PC-9 (cell line): ENCODE measurements around the gene TMEM119. TPM values are rescaled to one million over a fixed set of nuclear protein-coding genes. Genes with fewer than 3 reads are reported as not detected.

Source experiments
- BruUV-seq: library from RNA; stranded (reverse); fragments of 400-500 nt; replicated peaks from 2 replicates; lab custom pipeline; 2021; lab: Mats Ljungman, UMichigan
- CTCF ChIA-PET: fragments of 300-600 bp; sonication (Branson Sonifier 250); formaldehyde crosslinking; loops from one replicate; lab custom pipeline; 2022; ENCODE audit warnings: antibody characterized with exemption; lab: Charles Lee
- POLR2A ChIA-PET: fragments of 300-600 bp; sonication (Branson Sonifier 250); formaldehyde crosslinking; loops from one replicate; lab custom pipeline; 2022; ENCODE audit warnings: antibody characterized with exemption; ENCODE audit not compliant: unreplicated experiment; lab: Charles Lee
- DNase-seq, 2 experiments: peaks; one replicate each; pipeline versions ENCODE4 v3.0.0 to v3.0.0-alpha.2; 2015 to 2022; ENCODE audit warnings: mixed read lengths in 1 of 2
- H2AFZ ChIP-seq: fragments of 200-600 bp; sonication (generic); 2 replicates; pipeline ENCODE4 v1.8.1; 2017; ENCODE audit warnings: antibody characterized with exemption
- H3F3A ChIP-seq: fragments of 200-600 bp; sonication (generic); 2 replicates; pipeline ENCODE4 v1.8.1; 2017; ENCODE audit warnings: antibody characterized with exemption, mild to moderate bottlenecking, low read depth; ENCODE audit not compliant: insufficient read depth
- H3K27ac ChIP-seq: fragments of 200-600 bp; sonication (generic); 2 replicates; pipeline ENCODE4 v1.6.1; 2016; ENCODE audit warnings: mixed run types
- H3K27me3 ChIP-seq: fragments of 200-600 bp; sonication (generic); 2 replicates; pipeline ENCODE4 v1.6.1; 2016; ENCODE audit warnings: low read depth, mixed run types; ENCODE audit not compliant: insufficient read depth
- H3K36me3 ChIP-seq: fragments of 200-600 bp; sonication (generic); 2 replicates; pipeline ENCODE4 v1.6.1; 2016; ENCODE audit warnings: low read depth, mixed run types
- H3K4me1 ChIP-seq: fragments of 200-600 bp; sonication (generic); replicated peaks from 2 replicates; pipeline ENCODE4 v1.6.1; 2016; ENCODE audit warnings: mixed run types; ENCODE audit not compliant: insufficient read depth
- H3K4me2 ChIP-seq: fragments of 200-600 bp; sonication (generic); 2 replicates; pipeline ENCODE4 v1.6.1; 2017; ENCODE audit warnings: mixed run types
- H3K4me3 ChIP-seq: fragments of 200-600 bp; sonication (generic); 2 replicates; pipeline ENCODE4 v1.6.1; 2016; ENCODE audit warnings: mixed run types
- H3K79me2 ChIP-seq: fragments of 200-600 bp; sonication (generic); 2 replicates; pipeline ENCODE4 v1.6.1; 2017; ENCODE audit warnings: low read depth, mixed run types
- H3K9me2 ChIP-seq: fragments of 200-600 bp; sonication (generic); 2 replicates; pipeline ENCODE4 v1.8.1; 2017; ENCODE audit warnings: mild to moderate bottlenecking; ENCODE audit not compliant: insufficient read depth
- H3K9me3 ChIP-seq: fragments of 200-600 bp; sonication (generic); 2 replicates; pipeline ENCODE4 v1.8.1; 2016; ENCODE audit warnings: low read depth; ENCODE audit not compliant: insufficient read depth
- H4K20me1 ChIP-seq: fragments of 200-600 bp; sonication (generic); 2 replicates; pipeline ENCODE4 v1.8.1; 2017; ENCODE audit not compliant: insufficient read depth
- EZH2 ChIP-seq: fragments of 200-600 bp; sonication (generic); IDR thresholded peaks from 2 replicates; pipeline ENCODE4 v1.8.0; 2017; ENCODE audit warnings: antibody characterized with exemption, low read depth
- intact Hi-C: fragments of 100-400 bp; cut with micrococcal nuclease; formaldehyde crosslinking; loops from one replicate; pipeline ENCODE4 v1.10.0; 2022; ENCODE audit not compliant: unreplicated experiment
- total RNA-seq: library from RNA; stranded (reverse); gene quantifications from 2 replicates; pipeline ENCODE4 v1.2.3, GENCODE V29; 2021
- TF ChIP-seq, protein P1 (sequence below): fragments of 200-600 bp; sonication (generic); conservative IDR thresholded peaks from 2 replicates; pipeline ENCODE4 v1.6.1; 2017; ENCODE audit warnings: mixed run types, antibody characterized with exemption, mild to moderate bottlenecking, moderate library complexity

Gene TMEM119
- total RNA-seq, 1 experiment from 2014 or later: not detected

GRCh38 chr12:108585864-108586263 is 12.0 kb downstream of the TMEM119 start:
- Histone ChIP-seq H3K9me2 (no peaks in the 10 kb centered on the region), H3K27me3 (peaks cover 16% of the 10 kb centered on the region; the same call in 1 of the 2 replicates), H4K20me1 (no peaks in the 10 kb centered on the region), H3K4me3 (no peak overlapping the region), H3F3A (no peaks in the 10 kb centered on the region), H3K4me2 (no peak overlapping the region), H3K4me1 (no peaks in the 10 kb centered on the region), H3K79me2 (no peaks in the 10 kb centered on the region), H3K27ac (no peak overlapping the region), H3K36me3 (no peaks in the 10 kb centered on the region), H3K9me3 (no peaks in the 10 kb centered on the region), H2AFZ (no peak overlapping the region)
- TF ChIP-seq, protein P1, sequence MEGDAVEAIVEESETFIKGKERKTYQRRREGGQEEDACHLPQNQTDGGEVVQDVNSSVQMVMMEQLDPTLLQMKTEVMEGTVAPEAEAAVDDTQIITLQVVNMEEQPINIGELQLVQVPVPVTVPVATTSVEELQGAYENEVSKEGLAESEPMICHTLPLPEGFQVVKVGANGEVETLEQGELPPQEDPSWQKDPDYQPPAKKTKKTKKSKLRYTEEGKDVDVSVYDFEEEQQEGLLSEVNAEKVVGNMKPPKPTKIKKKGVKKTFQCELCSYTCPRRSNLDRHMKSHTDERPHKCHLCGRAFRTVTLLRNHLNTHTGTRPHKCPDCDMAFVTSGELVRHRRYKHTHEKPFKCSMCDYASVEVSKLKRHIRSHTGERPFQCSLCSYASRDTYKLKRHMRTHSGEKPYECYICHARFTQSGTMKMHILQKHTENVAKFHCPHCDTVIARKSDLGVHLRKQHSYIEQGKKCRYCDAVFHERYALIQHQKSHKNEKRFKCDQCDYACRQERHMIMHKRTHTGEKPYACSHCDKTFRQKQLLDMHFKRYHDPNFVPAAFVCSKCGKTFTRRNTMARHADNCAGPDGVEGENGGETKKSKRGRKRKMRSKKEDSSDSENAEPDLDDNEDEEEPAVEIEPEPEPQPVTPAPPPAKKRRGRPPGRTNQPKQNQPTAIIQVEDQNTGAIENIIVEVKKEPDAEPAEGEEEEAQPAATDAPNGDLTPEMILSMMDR: no peak
- TF ChIP-seq EZH2: no peak
- intact Hi-C loops: no loop called here
- ChIA-PET POLR2A (no interaction called here), CTCF (interaction anchor here (0.6 kb wide), 1 partner anchor 910 kb away, joined by 4 read pairs; no protein-coding TSS in a partner anchor)
- BruUV-seq: no TSS peak
- no peak for DNase-seq

- Histone ChIP-seq H3K9me2 (no peaks in the 10 kb centered on the region), H3K27me3 (peaks cover 14% of the 10 kb centered on the region; the same call in 1 of the 2 replicates), H3F3A (no peaks in the 10 kb centered on the region), H3K9me3 (no peaks in the 10 kb centered on the region), H3K4me3 (no peak overlapping the region), H2AFZ (no peak overlapping the region), H3K4me2 (no peak overlapping the region), H4K20me1 (no peaks in the 10 kb centered on the region), H3K36me3 (no peaks in the 10 kb centered on the region), H3K79me2 (no peaks in the 10 kb centered on the region), H3K4me1 (no peaks in the 10 kb centered on the region), H3K27ac (no peak overlapping the region)
- TF ChIP-seq, protein P1: no peak
- TF ChIP-seq EZH2: no peak
- POLR2A ChIA-PET: no interaction called here
- intact Hi-C loops: no loop called here
- CTCF ChIA-PET: no interaction called here
- no peak for DNase-seq
- no TSS peak for BruUV-seq
Observed at GRCh38 chr12:108584456-108585065, 13.3 kb downstream of the TMEM119 start.

DNA sequence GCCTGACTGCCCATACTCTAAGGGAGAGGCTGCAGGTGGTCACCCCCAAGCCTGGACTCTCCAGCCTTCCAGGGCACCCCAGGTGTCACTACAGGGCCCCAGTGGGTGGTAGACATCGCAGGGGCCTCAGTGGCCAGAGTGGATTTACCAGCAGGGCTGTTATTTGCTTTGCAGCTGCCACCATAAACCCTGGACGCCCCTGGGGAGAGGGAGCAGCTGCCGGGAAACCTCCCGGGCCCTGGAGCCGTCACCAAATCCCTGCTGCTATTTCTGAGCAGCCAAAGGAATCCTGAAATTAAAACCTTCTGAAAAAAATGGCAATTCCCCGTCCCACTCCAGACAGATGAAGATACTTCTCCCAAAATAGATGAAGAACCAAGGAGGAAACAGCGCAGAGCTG is 13.9 kb downstream of the TMEM119 start:
- Histone ChIP-seq H3K4me2 (no peak overlapping the region), H3K27me3 (peaks cover 14% of the 10 kb centered on the region; the same call in 1 of the 2 replicates), H3K27ac (no peak overlapping the region), H3F3A (no peaks in the 10 kb centered on the region), H3K4me1 (no peaks in the 10 kb centered on the region), H3K9me2 (no peaks in the 10 kb centered on the region), H3K36me3 (no peaks in the 10 kb centered on the region), H3K9me3 (no peaks in the 10 kb centered on the region), H3K4me3 (no peak overlapping the region), H2AFZ (no peak overlapping the region), H4K20me1 (no peaks in the 10 kb centered on the region), H3K79me2 (no peaks in the 10 kb centered on the region)
- ChIA-PET POLR2A (no interaction called here), CTCF (no interaction called here)
- no peak for DNase-seq
- no TSS peak for BruUV-seq
- intact Hi-C loops: no loop called here
- no peak for TF ChIP-seq EZH2
- TF ChIP-seq, protein P1: no peak
